DMS53 (cell line): Measurements from ENCODE around the gene CTBP2.

ENCODE experiments used
- DNase-seq: peaks from one replicate; lab custom pipeline; 2025; lab: John Stamatoyannopoulos, UW

Gene CTBP2

DNA sequence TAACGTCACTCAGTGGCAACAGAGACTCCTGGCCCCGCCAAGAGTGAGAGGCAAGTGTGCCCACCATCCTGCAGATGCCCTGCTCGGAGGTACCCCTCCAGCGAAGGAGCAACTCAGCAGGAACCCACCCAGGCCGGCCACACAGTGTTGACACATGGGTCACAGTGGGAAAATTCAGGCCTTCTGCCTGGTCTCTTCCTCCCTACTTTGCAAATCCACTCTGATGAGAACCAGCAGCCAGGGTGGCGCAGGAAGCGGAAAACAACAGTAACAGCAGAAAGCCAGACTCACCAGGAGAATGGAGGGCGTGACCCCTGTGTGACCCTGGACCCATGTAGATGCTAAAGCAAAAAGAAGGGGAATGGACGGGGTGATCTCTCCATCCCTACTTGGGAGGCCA lies 53.8 kb downstream of the CTBP2 start:
- DNase-seq: no peak

DNA sequence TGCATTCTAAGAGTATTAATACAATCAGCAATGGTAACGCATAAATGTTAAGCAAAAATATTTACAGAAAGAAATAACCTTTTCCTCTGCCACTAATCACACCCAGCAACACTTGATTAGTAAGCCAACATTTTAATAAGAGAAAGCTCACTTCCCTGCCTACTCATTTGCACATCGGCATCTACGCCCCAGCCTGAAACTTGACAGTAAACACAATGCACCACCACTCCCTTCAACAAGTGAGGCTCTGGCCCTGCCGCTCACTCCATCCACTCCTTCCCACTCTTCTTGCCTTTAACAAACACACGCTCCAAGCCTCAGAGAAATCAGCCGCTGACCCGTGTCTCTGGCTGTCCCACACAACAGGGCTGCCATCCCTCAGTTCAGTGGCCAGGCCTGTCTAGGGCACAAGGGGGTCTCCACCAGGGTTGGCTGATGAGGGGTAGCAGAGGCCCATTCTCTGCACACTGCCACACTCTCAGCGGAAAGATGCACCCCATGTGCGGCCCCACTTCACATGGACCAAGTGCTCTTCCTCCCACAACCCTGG lies 54.6 kb downstream of the CTBP2 start:
- DNase-seq: no peak

DNA sequence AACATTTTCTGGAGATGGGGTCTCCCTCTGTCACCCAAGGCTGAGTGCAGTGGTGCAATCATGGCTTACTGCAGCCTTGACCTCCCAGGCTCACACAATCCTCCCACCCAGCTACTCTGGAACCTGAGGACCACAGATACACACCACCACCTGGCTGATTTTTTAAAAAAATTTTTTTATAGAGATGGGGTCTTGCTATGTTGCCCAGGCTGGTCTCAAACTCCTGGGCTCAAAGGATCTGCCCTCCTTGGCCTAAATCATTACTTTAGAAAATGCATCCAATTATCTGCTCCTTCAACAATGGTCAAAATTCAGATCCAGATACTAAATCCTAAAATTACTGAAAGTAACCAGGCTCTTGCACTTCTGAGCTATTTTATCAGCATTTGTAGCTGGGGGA lies 55.2 kb downstream of the CTBP2 start:
- no peak for DNase-seq

DNA sequence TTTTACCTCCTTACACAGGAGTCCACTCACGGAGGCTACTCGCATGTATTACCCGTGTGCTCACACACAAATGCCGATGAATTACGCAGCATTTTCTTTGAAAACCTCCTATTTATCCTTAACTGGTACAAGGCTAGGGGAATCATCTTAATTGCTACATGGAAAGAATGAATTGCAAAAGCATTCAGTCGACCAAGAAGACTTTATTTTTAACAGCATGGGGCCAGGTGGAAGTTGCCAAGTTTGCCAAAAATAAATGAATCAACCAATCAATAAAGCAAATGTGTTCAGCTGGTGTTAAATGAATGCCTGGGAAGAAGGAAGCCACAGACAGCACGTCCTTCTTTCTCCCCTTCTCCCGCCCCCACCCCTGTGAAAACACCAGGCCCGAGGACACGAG lies 55.8 kb downstream of the CTBP2 start:
- no peak for DNase-seq

DNA sequence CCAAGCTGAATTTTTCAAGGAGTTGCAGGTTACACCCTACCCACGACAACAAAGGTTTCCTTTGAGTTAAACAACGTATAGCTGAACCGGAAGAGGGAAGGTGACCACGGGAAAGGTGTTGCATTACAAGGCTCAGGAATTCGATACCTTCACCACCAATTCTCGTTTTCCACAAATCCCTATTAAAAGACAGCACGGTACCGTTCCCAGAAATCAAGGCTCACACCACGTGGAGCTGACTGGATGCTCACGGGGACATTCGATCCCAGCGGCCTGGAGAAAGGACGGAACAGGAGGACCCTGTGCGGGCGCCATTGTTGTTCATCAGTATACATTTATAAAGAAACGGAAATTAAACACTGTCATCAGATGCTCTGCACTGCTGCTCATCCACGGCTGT lies 56.4 kb downstream of the CTBP2 start:
- no peak for DNase-seq

DNA sequence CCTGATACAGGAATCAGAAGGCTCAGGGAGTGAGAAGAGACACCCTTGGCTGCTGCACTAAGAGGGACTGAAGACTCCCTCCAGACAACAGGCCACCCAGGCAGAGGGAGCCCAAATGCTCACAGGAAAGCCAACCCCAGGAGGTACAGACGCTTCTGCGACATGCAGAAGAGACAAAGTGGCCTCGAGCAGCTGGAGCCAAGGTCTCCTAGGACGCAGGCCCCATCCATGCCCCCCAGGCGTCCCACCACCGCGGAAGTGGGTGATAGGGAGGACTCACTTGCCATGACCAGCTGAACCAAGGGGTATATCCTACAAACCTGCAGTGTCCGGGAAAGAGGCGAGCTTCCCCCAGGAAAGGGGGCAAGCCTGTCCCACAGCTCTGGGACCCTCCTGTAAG lies 56.9 kb downstream of the CTBP2 start:
- DNase-seq: no peak

DNA sequence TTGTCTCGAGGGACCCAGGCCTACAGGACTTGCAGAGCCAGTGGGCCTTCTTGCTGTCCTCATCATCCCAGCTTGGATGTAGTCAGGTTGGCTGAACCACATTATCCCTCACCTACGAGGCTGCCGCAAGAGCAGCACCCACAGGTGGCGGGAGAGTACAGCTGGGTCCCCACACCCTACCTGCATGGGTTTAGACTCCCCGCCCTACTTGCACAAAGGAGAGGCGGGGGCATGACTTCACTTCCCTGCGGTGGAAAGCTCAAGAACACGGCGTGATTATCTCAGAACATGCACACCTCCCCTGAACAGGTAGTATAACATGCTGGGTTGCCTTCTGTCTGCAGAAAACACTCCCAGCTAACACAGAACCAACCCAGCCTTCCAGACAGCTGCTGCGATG lies 57.5 kb downstream of the CTBP2 start:
- DNase-seq: peak; percentile 11

DNA sequence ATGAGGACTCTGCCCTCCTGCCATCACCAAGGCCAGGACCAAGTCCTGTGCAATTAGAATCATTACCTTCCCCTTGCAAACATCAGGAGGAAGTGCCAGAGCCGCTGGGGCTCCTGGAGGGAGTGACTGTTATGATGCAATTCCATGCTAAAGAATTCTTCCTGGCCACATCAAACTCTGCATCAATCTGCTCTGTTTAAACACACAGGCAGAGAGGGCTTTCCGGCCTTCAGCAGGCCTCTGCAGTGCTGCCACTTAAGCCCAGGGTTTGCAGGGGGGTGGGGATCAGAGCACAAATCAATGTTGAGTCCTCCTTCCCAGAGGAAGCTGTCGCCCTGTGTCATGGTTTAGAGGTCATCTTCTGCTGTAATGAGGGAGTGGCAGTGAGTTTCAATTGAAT lies 58.1 kb downstream of the CTBP2 start:
- no peak for DNase-seq

DNA sequence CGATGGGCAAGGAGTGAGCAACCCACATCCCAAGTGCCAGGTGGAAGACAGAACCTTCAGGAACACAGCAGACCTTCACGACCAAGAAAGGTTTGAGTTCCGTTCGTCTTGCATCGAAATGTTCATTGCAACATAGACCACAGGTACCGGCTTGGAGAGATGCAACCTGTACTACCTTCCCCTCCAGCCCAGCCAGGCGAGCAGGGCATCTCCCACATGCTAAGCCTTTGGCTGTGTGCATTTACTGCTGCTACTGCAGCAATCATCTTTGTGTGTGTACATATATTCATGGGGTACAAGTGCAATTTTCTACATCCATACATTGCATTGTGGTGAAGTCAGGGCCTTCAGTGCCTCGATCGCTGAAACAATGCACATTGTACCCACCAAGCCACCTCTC lies 58.8 kb downstream of the CTBP2 start:
- no peak for DNase-seq

DNA sequence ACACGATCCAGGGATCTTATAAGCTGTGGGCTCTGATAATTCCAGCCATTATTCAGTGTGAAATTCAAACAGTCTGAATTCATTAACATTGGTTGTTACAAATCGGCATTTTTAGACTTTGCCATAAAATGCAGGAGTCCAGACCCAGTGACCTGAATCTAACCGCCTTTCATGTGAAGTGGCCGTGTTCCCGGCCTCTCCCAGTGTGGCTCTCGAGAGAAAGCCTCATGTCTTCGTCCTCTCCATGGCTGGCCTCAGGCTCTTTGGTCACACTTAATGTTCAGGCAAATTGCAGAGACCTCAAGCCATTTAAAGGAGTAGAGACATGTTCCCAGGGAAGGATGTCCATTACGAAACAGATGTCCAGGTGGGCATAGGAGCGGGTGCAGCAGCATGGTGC lies 59.3 kb downstream of the CTBP2 start:
- no peak for DNase-seq

DNA sequence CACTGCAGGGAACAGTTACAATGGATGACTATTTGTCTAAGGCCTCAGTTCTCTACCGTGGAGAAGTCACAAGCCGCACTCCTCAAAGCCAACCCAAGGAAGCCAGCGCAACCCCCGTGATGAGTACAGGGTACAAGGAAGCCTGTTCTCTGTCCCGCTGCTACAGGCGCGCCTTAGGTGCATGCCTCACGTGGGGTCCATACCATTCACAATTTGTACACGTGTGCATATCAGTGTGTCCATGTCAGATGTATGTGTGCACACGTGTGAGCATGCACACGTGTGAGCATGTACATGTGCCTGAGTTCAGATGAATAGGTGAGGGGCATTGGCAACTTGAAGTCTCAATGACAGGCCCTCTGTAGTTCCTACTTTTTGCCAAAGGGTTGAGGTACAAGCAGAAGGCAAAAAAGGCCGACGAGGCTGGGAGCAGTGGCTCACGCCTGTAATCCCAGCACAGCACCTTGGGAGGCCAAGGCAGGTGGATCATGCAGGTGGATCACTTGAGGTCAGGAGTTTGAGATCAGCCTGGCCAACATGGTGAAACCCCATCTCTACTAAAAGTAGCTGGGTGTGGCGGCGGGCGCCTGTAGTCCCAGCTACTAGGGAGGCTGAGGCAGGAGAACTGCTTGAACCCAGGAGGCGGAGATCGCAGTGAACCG lies 62.8 kb downstream of the CTBP2 start:
- no peak for DNase-seq

DNA sequence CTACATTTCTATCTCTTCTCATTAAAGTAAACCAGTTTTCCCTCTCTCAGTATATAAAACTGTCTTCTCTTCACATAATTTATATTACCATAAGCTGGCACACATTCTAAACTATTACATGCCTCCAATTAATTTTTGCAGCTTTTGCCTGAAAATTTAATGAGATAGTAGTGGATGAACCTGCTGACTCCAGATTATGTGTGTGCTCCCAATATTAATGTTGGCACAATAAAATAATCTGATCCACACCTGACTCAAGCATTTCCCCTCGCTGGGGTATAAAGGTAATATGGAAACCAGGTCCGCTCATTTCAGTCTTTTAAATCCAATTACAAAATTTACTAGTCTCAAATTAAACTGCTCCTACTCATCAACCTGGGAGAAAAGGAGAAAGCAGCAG lies 63.4 kb downstream of the CTBP2 start:
- DNase-seq: no peak

DNA sequence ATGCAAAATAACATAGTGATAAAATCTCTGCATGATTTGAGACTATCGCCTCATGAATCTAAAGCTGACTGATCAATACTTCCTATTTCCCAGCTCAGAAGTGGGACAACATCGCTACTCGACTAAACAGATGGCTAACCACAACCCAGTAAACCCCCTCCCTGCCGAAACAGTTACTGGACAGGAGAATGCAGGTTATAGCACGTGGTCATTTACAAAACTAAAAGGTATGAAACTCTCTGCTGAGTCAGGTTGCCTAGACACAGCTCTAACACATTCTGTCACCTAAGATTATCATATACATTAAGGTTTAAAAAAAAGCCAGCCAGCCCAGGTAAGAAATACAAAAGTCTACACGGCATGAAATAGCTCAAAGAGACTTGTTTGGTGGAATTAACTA lies 64.0 kb downstream of the CTBP2 start:
- no peak for DNase-seq

DNA sequence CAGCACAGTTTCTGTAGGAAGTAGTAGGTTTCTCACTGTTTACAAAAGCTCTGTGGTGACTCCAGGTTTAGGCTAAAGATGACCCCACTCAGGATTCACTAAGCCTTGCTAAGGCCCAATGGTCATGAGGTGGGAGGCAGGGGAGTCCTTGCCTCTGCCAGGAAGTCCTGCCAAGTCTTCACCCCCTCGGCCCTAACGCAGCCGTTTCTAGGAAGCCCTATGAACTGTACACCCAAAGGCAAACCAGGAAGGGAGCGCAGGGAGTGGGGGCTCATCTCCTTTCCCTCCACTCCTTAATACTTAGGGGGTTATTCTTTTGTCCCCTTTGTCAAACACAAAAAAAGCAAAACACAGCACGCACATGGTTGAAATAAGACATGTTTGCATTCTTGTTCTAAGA lies 64.6 kb downstream of the CTBP2 start:
- no peak for DNase-seq

DNA sequence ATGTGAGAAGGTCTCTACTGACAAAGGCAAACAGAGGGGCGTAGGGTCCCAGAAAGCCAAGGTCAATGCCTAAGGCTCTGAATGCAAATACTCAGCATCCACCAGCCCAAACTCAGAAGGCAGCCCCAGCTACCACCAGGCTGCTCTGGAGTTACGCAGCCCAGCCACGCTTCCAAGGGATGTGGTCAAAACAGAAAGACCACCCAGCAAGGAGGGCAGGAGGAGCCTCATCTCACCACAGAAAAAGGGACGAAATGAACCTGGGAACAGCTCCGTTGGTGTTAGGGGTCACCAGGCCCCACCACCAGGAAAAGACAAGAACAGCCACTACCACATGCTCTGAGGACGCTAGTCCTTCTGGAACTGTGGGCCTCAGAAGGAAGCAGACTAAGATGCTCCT lies 65.1 kb downstream of the CTBP2 start:
- no peak for DNase-seq

DNA sequence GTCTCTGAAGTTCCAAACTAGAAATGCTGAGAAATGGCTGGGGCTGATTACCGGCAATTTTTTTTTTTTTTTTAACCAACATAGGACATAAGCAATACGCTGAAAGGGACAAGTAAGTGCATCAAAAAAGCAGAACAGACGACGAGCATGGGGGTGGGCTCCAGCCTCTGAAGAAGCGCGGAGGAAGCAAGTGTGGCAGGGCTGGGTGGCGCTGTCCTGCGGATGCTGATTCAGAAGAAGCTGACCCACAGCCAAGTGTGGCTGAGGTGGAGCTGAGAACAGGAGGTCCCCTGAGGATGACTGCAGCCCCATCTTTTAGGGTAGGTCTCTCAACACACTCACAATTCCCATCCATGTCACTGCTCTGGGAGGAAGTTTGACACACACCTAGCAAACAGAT lies 65.6 kb downstream of the CTBP2 start:
- no peak for DNase-seq

DNA sequence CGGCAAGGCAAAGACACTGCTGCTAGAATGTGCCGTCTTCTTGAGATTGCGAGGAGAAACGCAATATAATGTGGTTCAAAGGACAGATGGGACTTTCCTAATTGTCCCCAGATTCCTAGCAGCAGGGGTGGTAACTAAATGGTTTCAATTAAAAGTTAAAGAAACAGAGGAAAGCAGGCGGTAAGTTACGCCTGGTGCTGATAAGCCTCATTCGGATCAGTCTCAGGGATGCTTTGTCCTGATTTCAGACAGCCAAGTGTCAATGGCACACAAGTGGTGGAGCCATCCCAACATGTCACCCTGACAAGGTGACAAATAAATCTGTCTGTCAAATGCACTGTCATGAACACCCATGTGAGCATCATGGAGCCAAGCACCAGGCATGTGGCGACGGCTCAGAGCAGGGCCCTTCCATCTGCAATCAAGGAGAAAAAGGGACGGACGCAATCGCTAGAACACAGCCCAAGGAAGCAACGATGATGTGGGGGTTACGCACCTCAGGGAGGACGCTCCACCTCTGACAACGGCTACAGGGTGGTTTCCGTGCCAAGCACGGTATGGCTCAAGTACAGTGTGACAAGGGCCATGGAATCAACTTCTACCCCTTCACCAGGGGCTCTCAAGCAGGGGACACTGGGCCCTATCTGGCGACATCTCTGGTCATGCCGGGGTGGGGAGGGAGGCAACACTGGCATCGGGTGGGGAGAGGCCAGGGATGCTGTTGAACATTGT lies 66.2 kb downstream of the CTBP2 start:
- DNase-seq: no peak

DNA sequence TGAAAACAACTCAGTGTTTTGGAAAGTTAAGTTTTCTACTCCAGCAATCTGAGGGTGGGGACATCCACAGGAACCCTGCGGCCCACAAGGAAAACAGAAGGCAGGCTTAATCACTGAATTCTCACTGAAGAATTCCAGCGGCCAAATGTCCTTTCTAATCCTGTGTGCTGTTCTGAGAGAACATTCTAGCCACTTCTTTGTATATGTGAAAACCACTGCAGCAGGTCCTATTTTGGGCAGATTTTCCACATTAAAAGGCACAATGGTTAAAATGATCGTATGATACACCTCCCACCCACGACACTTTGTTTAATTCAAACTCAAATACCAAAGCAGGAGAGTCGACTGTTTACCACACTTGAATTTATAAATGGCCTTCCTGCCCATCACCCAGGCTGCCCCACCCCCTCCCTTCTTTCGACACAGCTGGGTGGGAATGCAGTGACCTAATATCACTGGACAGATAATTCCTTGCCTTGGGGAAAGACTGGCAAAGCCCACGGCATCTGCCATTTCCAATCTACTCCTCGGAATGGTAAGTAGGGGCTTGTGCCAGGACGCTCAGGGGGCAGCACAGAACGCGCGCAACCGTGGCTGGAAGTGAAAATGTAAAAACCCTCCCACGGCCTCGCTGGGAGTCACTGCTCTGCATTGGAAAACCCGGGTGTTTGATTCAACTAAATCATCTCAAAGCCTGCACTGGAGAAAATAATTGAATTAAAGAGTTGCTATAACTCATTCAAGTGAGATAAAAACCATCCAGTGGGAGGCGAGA lies 67.0 kb downstream of the CTBP2 start:
- DNase-seq: no peak

DNA sequence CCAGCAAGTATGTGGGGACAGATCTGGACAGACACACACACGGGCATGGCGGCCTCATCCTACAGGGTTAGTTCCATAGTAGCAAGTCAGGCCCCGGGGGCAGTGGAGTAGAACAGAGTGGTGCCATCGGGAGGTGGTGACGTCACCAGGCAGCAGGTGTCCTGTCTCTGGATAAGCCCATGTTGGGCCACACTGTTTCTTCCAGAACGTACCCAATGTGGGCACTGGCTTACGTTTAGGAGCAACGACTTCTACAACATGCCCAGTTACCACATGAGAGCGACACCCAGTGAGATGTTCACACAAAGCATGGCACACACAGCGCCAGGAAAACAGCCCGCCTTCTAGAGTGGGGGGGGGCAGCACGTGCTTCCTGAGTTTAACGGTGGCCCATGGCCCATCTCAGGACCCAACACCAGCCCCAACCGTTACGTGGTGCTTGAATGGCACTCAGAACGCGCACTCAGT lies 67.8 kb downstream of the CTBP2 start:
- peak; percentile 59 for DNase-seq

DNA sequence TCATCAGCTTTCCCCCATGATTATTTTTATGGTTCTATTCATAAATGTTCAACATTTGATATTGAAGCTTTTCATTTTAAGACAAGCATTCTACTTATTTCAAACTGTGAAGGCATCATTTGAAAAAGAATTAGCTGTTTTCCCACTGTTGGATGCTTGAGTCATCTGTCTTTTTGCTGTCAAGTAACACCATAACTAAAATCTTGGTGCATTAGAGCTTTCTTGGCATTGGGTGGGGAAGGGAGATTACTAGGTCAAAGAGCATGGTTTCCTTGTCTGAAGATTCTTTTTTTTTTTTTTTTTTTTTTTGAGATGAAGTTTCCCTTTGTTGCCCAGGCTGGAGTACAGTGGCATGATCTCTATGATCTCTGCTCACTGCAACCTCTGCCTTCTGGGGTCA lies 68.5 kb downstream of the CTBP2 start:
- no peak for DNase-seq

DNA sequence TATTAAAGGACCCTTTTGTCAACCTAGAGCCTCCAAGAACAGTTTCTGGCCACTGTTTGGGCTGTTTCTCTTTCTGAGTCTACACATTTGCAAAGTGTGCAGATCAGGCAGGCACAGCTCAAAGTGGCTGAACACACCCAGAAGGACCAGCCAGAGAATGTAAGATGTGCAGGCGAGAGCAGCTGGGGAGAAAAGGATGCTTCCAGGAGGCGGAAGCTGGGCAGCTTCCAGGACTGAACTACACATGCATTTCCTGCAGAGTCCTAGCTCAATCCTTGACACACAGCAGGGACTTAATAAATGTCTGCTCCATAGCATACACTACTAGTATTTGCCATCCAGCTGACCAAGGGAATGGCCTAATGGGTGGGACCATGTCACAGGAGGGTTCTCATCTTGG lies 70.9 kb downstream of the CTBP2 start:
- no peak for DNase-seq

DNA sequence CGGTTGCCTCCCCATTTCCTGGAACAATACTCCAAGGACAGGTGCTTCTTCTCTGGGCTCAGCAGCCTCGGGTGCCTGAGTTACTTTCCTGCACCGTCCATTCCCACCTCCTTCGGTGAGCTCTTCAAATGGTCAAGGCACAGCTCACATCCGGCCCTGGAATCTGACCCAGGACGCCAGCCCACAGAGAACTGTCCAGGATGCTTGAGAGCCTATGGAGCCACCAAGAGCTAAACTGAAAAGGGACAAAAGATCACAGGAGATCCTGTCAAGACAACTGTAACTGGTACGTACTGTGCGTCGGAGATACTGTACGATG lies 72.5 kb downstream of the CTBP2 start:
- no peak for DNase-seq
